Karpas-422 (cell line): ENCODE data around the gene HSPA12A. TPM values are rescaled to one million over a fixed set of nuclear protein-coding genes. Genes with fewer than 3 reads are reported as not detected.

Experiments used
- DNase-seq: peaks from one replicate; pipeline ENCODE4 v3.0.0-alpha.2; 2015
- H2AFZ ChIP-seq: fragments of 200-600 bp; sonication (generic); 2 replicates; pipeline ENCODE4 v1.6.1; 2014; ENCODE audit warnings: antibody characterized with exemption, low read length, mixed read lengths
- H3K27ac ChIP-seq: fragments of 200-600 bp; sonication (generic); 2 replicates; pipeline ENCODE4 v1.5.1; 2014; ENCODE audit warnings: mild to moderate bottlenecking, low read length, moderate library complexity
- H3K27me3 ChIP-seq: fragments of 200-600 bp; sonication (generic); 2 replicates; pipeline ENCODE4 v1.6.1; 2014; ENCODE audit warnings: low read length, mixed read lengths
- H3K36me3 ChIP-seq: fragments of 200-600 bp; sonication (generic); 2 replicates; pipeline ENCODE4 v1.6.1; 2014; ENCODE audit warnings: low read length, mixed read lengths; ENCODE audit not compliant: insufficient read depth
- H3K4me1 ChIP-seq: fragments of 200-600 bp; sonication (generic); 2 replicates; pipeline ENCODE4 v1.6.1; 2014; ENCODE audit warnings: mild to moderate bottlenecking, low read length, mixed read lengths
- H3K4me2 ChIP-seq: fragments of 200-600 bp; sonication (generic); 2 replicates; pipeline ENCODE4 v1.6.1; 2014; ENCODE audit warnings: low read length, low read depth, mild to moderate bottlenecking; ENCODE audit not compliant: poor library complexity, severe bottlenecking
- H3K4me3 ChIP-seq: fragments of 200-600 bp; sonication (generic); 2 replicates; pipeline ENCODE4 v1.5.1; 2014; ENCODE audit warnings: mild to moderate bottlenecking, antibody characterized with exemption, low read length, mixed read lengths
- H3K79me2 ChIP-seq: fragments of 200-600 bp; sonication (generic); 2 replicates; pipeline ENCODE4 v1.6.1; 2014; ENCODE audit warnings: mild to moderate bottlenecking, low read length, mixed read lengths
- H3K9ac ChIP-seq: fragments of 200-600 bp; sonication (generic); 2 replicates; pipeline ENCODE4 v1.6.0; 2014; ENCODE audit warnings: low read length
- H3K9me2 ChIP-seq: fragments of 200-600 bp; sonication (generic), shearing (Covaris generic); replicated peaks from 2 replicates; pipeline ENCODE4 v1.6.0; 2014; ENCODE audit warnings: mild to moderate bottlenecking, low read length, moderate library complexity; ENCODE audit not compliant: insufficient read depth
- H3K9me3 ChIP-seq: fragments of 300-700, 200-600 bp; sonication (generic); 2 replicates; pipeline ENCODE4 v1.6.1; 2014; ENCODE audit warnings: low read length, mixed read lengths
- H4K20me1 ChIP-seq: fragments of 200-600 bp; sonication (generic); 2 replicates; pipeline ENCODE4 v1.6.1; 2014; ENCODE audit warnings: mild to moderate bottlenecking, antibody characterized with exemption, low read length, low read depth; ENCODE audit not compliant: insufficient read depth
- total RNA-seq: library from RNA; depleted of rRNA; stranded (reverse); fragments of >200 nt; shearing (Covaris generic); gene quantifications from 2 replicates; pipeline ENCODE4 v1.2.3, GENCODE V29; 2014; ENCODE audit warnings: low replicate concordance

Gene HSPA12A
- total RNA-seq, 1 experiment from 2014 or later = 0.07 TPM

DNA sequence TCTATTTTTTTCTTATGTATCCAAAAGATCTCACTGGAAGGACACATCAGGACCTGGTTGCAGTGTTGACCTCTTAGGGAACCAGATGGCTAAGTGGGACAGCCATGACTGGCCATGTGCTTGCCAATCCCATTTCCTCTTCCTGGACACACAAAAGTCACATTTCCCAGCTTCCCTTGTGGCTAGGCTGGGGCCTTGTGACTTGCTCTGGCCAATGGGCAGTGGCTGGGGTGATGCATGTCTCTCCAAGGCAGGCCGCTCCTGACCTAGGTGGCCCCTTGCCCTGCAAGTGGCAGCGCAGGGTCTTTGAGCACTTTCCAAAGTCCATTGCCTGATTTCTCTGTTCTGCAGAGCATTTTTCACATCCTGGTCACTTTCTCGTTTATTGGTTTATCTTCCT is 41.7 kb upstream of the HSPA12A start:
- Histone ChIP-seq H3K4me1 (no peaks in the 10 kb centered on the region), H3K9me2 (no peaks in the 10 kb centered on the region), H3K36me3 (no peaks in the 10 kb centered on the region), H3K9me3 (no peaks in the 10 kb centered on the region), H3K27me3 (no peaks in the 10 kb centered on the region), H2AFZ (no peak overlapping the region), H3K4me2 (no peak overlapping the region), H3K27ac (no peak overlapping the region), H3K4me3 (no peak overlapping the region), H3K9ac (no peak overlapping the region), H3K79me2 (no peaks in the 10 kb centered on the region), H4K20me1 (no peaks in the 10 kb centered on the region)
- no peak for DNase-seq

DNA sequence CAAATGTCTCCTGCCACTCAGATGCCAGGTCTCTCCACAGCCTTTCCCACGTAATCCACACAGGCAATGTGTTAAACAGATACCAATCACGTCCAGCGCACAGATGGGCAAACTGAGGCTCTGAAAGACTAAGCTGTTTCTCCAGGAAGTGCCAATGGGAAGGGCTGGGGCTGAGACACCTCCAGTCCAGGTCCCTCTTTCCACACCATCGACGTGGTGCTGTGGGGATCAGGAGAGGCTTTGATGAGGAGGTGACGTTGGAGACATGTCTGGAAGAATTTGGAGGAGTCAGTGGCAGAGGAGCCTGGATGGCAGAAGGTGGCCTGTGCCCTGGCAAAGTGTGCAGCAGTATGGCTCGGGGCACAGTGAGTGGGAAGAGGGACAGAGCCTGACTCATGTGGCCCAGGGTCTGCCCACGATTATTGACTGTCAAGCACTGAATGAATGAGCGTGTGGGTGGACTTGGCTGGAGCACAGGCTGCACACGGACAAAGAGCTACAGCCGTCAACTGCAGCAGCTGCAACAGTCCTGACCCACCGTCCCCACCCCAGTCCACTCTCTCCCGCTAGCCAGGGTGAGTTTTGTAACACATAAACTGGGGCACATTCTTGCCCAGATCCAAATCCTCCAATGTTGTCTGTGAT is 40.8 kb upstream of the HSPA12A start:
- Histone ChIP-seq H3K9me3 (no peaks in the 10 kb centered on the region), H3K9me2 (no peaks in the 10 kb centered on the region), H3K36me3 (no peaks in the 10 kb centered on the region), H3K4me2 (no peak overlapping the region), H3K4me3 (no peak overlapping the region), H3K4me1 (no peaks in the 10 kb centered on the region), H2AFZ (no peak overlapping the region), H3K79me2 (no peaks in the 10 kb centered on the region), H3K9ac (no peak overlapping the region), H3K27me3 (no peaks in the 10 kb centered on the region), H3K27ac (no peak overlapping the region), H4K20me1 (no peaks in the 10 kb centered on the region)
- DNase-seq = no peak

DNA sequence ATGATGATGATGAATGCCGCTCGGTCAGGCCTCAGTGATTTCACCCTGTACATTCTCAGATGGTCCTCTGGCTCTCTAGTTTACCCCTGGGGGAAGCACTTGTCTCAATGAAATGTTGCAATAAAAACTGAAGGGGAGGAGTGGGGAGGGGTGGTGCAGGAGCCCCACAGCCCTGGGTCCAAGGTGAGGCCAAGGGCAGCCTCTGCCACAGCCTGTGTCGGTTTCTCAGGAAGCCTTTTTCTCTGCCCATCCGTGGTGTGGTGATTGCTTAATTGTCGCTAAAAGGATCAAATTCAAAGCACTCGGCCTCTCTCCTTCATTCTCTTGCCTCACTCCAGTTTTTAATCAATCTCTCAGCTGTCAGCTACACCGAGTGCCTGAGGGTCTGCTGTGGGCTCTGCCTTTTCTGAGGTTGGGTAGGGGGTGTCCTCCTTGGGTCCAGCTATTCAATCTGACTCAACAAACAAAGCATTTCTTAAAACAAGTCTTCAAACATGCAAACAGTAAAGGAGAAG is 39.1 kb upstream of the HSPA12A start:
- Histone ChIP-seq H3K79me2 (no peaks in the 10 kb centered on the region), H3K9ac (no peak overlapping the region)

DNA sequence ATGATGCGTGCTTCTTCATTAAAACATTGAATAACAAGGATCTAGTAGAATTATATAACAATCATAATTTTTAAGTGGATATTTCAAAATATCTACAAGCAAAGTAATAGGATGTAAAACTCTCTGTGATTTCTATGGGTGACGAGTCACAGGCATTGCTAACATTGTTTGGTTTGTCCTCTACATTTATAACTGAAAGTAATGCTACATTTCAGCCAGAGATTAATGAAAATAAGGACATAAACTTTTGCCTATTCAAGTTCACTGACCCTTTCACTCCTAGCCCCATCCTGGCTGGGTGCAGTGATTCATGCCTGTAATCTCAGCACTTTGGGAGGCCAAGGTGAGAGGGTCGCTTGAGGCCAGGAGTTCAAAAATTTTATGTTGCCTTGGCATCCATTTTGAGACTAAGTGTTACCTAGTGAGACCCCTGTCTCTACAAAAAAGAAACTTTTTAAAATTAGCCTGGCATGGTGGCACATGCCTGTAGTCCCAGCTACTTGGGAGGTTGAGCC is 38.4 kb upstream of the HSPA12A start:
- H3K36me3 ChIP-seq = no peaks in the 10 kb centered on the region
- no peak overlapping the region for H2AFZ ChIP-seq
- no peaks in the 10 kb centered on the region for H3K4me1 ChIP-seq
- no peak overlapping the region for H3K9ac ChIP-seq
- H3K27me3 ChIP-seq = no peaks in the 10 kb centered on the region
- no peaks in the 10 kb centered on the region for H3K9me2 ChIP-seq
- no peaks in the 10 kb centered on the region for H4K20me1 ChIP-seq
- no peak overlapping the region for H3K4me2 ChIP-seq
- no peak for DNase-seq
- no peak overlapping the region for H3K27ac ChIP-seq
- H3K4me3 ChIP-seq = no peak overlapping the region
- H3K9me3 ChIP-seq = no peaks in the 10 kb centered on the region
- H3K79me2 ChIP-seq = no peaks in the 10 kb centered on the region

More for the DNA sequence above, 39.1 kb upstream of the HSPA12A start:
- DNase-seq = no peak
- Histone ChIP-seq H3K4me3 (no peak overlapping the region), H3K4me1 (no peaks in the 10 kb centered on the region), H3K9me3 (no peaks in the 10 kb centered on the region), H3K27ac (no peak overlapping the region), H4K20me1 (no peaks in the 10 kb centered on the region), H3K27me3 (no peaks in the 10 kb centered on the region), H2AFZ (no peak overlapping the region), H3K36me3 (no peaks in the 10 kb centered on the region), H3K4me2 (no peak overlapping the region), H3K9me2 (no peaks in the 10 kb centered on the region)

DNA sequence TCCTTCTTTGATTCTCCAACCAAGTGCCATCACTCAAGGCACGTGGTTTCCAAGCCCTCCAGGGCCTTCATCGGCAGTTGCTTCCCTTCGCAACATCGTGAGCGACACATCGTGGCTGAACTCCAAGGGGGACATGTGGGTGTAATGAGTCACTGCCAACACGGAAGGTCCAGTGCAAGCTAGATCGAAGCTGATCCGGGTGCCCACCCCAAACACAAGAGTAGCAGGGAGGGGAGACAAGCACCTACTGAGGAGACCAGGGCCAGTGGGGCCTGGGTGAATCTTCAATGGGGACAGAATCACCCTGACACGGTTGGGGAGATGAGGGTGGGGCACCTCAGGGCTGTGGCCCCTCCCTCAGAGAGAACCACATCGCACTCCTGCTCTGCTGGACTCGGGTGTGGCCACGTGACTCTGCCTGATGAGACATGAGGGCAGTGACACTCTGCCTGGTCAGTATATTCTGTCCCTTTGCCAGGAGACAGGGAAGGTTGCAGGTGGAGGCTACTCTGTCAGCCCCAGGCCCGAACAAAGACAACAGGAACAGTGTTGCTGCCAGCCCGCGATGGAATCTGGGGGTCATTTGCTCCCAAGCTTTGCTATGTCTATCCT is 36.8 kb upstream of the HSPA12A start:
- Histone ChIP-seq H3K9me3 (no peaks in the 10 kb centered on the region), H3K27me3 (no peaks in the 10 kb centered on the region), H3K9me2 (no peaks in the 10 kb centered on the region), H3K36me3 (no peaks in the 10 kb centered on the region), H4K20me1 (no peaks in the 10 kb centered on the region), H3K4me2 (no peak overlapping the region), H2AFZ (no peak overlapping the region), H3K79me2 (no peaks in the 10 kb centered on the region), H3K9ac (no peak overlapping the region), H3K27ac (no peak overlapping the region), H3K4me1 (no peaks in the 10 kb centered on the region), H3K4me3 (no peak overlapping the region)
- no peak for DNase-seq

DNA sequence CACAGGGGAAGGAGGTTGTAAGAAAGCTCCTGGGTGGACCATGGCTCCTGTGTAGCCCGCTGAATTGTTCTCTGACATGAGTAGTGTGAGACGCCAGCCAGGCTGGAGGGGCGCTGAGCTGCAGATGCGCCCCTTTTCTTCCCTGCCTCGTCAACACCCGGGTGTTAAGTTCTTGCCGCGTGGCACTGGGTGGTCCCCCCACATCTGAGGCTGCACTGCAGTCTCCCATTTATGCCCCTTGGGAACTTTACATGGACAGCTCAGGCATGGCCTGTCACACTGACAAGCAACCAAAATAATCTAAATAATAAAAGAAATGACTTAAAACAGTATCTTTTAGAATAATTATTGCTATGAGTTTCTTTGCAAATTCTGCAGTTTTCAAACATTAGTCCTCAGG is 34.6 kb upstream of the HSPA12A start:
- no peak overlapping the region for H3K4me2 ChIP-seq
- no peaks in the 10 kb centered on the region for H3K4me1 ChIP-seq
- no peaks in the 10 kb centered on the region for H3K27me3 ChIP-seq
- H3K9ac ChIP-seq = no peak overlapping the region
- H3K36me3 ChIP-seq = no peaks in the 10 kb centered on the region
- H3K9me3 ChIP-seq = no peaks in the 10 kb centered on the region
- no peaks in the 10 kb centered on the region for H3K79me2 ChIP-seq
- no peaks in the 10 kb centered on the region for H4K20me1 ChIP-seq
- H3K9me2 ChIP-seq = no peaks in the 10 kb centered on the region
- no peak for DNase-seq
- no peak overlapping the region for H3K27ac ChIP-seq
- H3K4me3 ChIP-seq = no peak overlapping the region
- no peak overlapping the region for H2AFZ ChIP-seq

DNA sequence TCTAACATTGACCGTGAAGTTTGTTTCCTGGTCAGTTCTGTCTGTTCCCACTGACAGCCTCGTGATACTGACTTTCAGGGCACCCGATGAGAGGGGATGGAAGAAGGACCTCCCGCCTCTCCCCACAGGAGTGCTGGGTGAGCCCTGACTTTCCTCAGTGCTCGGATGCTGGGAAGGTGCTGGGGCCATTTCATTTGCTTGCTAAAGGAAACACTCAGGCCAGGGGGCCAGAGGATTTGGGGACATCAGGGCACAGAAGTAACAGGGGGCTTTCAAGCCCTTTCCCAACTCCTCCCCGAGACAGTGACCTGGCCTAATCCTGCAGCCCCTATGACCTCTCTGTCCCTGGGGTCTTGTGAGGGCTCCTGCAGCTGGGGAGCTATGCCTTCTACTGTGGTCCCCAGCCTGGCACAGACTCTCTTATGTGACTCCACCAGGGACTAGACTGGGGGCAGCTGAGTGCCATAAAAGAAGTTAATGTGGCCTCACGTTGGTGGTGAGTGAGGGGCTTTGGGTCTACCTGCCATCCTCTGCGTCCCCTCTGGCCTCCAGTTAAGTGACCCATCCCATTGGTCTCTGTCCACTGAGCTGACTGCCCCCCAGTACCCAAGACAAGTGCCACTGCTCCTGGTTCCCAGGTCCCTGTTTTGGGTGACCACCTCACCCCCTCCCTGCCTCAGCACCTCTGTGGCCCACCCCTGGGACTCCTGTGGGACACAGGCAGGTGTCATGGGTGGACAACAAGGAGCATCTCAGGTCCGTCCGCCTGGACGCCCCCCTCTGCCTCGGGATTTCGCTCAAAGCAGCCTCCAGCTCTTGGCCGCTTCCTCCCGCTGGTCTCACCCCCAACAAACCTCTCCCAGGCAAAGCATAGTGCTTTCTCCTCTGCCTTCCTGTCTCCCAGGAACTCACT is 33.4 kb upstream of the HSPA12A start:
- Histone ChIP-seq H3K4me3 (no peak overlapping the region), H3K9me2 (no peaks in the 10 kb centered on the region), H3K79me2 (no peaks in the 10 kb centered on the region), H3K9me3 (no peaks in the 10 kb centered on the region), H3K27me3 (no peaks in the 10 kb centered on the region), H2AFZ (no peak overlapping the region), H3K4me2 (no peak overlapping the region), H3K27ac (no peak overlapping the region), H3K36me3 (no peaks in the 10 kb centered on the region), H4K20me1 (no peaks in the 10 kb centered on the region), H3K4me1 (no peaks in the 10 kb centered on the region), H3K9ac (no peak overlapping the region)
- no peak for DNase-seq

DNA sequence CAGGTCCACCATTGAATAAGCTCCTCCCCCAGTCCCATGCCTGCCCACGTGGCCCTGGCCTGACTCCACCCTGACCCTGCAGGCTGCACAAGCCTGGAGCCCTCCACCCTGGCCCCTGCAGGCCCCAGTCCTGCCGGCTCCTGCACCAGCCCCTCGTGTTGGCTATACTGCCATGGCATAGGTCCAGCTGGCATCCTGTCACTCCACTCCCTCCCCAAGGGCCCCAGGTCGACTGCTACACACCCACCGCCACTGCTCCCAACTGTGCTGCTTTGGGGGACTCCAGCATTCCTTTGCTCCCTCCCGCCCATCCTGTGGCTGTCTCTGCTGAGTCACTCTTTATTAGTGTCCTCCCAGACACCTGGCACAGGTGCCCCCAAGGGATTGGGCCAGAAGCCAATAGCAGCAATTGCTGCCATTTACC is 32.4 kb upstream of the HSPA12A start:
- H3K79me2 ChIP-seq = no peaks in the 10 kb centered on the region
- H2AFZ ChIP-seq = no peak overlapping the region
- no peak overlapping the region for H3K9ac ChIP-seq

More for the DNA sequence above, 32.4 kb upstream of the HSPA12A start:
- Histone ChIP-seq H3K4me1 (no peaks in the 10 kb centered on the region), H3K27ac (no peak overlapping the region), H3K36me3 (no peaks in the 10 kb centered on the region), H3K9me2 (no peaks in the 10 kb centered on the region), H3K4me2 (no peak overlapping the region), H3K4me3 (no peak overlapping the region), H4K20me1 (no peaks in the 10 kb centered on the region), H3K27me3 (no peaks in the 10 kb centered on the region), H3K9me3 (no peaks in the 10 kb centered on the region)
- no peak for DNase-seq
